Ammon's horn (tissue), 1 donor: ENCODE measurements around the gene DAZ1.
"Not testable (repeated sequence)": the region's sequence is repeated elsewhere in the genome, so short reads cannot be mapped to it uniquely, and the experiment has no call there.

Experiments
- DNase-seq: peaks from one replicate; pipeline ENCODE4 v3.0.0-alpha.2; 2016; ENCODE audit warnings: low spot score

DAZ1 gene

GRCh38 chrY:23198908-23199307 is at the start of gene DAZ1:
Gene DAZ1 (minus strand): TSS chrY:23199008. CDS start chrY:23198800, 208 bp downstream.
- not testable (repeated sequence) for DNase-seq

DNA sequence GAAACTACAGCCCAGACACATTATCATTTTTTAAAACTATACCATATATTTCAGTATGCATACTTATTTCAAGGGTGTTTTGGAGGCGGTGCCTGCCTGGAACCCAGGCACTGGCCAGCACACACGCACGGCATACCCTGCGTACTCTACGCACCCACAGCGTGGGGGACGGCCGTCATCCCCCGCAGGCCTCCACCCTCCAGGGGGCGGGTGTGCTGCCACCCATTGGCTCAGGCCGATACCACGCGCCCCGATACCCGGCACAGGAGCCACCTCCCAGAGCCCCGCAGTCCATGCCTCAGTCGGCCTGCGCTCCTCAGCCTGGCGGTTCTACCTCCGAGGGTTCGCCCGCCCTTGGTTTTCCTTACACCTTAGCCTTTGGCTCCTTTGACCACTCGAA is 20.4 kb upstream of the DAZ1 start, which contains the start of gene DAZ2:
TSS of gene DAZ2 (plus strand) at position 301 of the 400 bp plus-strand sequence. CDS start 208 bp downstream, outside the sequence.
- DNase-seq, result not testable (repeated sequence)

DNA sequence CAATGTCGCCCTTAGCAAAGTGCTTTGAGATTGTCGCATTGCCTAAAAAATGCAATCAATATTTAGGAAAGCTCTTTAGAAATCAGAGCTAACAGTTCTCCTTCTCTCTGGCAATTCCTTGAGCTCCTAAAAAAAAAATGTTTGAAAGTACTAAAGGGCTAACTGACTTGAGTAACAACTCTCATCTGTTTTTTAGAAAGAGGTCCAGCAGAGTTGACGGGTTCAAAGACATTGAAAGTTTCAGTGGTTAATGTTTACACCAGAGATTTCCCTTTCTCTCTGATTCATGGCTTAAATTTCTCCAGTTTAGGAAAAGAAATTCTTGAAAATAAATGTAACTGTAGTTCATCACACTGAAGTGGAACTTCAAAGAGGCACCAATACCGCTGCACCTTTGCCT is 11.9 kb upstream of the DAZ1 start:
- DNase-seq, result not testable (repeated sequence)

GRCh38 chrY:23209802-23210495 is 11.1 kb upstream of the DAZ1 start:
- not testable (repeated sequence) for DNase-seq

DNA sequence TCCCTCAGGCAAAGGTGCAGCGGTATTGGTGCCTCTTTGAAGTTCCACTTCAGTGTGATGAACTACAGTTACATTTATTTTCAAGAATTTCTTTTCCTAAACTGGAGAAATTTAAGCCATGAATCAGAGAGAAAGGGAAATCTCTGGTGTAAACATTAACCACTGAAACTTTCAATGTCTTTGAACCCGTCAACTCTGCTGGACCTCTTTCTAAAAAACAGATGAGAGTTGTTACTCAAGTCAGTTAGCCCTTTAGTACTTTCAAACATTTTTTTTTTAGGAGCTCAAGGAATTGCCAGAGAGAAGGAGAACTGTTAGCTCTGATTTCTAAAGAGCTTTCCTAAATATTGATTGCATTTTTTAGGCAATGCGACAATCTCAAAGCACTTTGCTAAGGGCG is 8.6 kb upstream of the DAZ1 start:
- DNase-seq, result not testable (repeated sequence)
